Activated naive CD8-positive, alpha-beta T cell treated with anti-CD3 and anti-CD28 coated beads, Interleukin-2, amount 50 U/mL, for 16 hours (primary cell): ENCODE data around the gene CNKSR3.

ENCODE experiments used
- DNase-seq: peaks from one replicate; pipeline ENCODE4 v3.0.0-alpha.2; 2020; ENCODE audit warnings: low read depth, low spot score

The CNKSR3 gene

GRCh38 chr6:154479351-154479769 is 31.1 kb downstream of the CNKSR3 start:
- DNase-seq = no peak

GRCh38 chr6:154478701-154479060 is 31.8 kb downstream of the CNKSR3 start:
- DNase-seq = no peak

DNA sequence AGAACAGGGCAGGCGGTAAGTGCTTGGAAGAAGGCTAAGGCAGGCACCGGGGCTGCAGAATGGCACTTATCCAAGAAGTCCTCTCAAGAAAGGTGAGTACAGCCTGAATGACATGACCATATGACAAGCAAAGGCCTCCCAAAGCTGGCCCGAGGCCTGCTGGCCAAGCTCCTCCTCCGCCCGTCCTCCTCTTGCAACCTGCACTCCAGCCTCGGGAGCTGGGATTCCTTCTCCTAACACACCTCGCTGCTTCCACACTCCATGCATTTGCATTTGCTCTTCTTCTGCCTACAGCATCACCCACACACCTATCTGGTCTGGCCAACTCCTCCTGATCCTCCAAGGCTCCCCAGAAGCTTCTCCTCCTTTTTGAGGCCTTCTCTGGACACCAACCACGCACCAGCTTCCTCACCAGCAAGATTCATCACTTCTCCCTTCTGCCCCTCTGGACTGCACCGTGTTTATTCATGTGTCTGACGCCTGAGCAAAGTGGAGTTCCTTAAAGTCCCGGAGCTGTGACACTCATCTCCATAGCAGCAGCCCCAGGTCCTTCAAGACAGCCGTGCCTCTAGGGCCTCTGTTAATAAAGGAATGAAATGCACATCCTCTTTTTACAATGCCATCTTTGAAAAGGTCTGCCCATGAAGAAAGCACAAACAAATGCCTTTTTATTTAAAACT is 32.3 kb downstream of the CNKSR3 start:
- no peak for DNase-seq

GRCh38 chr6:154476494-154476893 is 34.0 kb downstream of the CNKSR3 start:
- DNase-seq = no peak

GRCh38 chr6:154474648-154475428 is 35.6 kb downstream of the CNKSR3 start:
- no peak for DNase-seq

- no peak for DNase-seq
Observed at GRCh38 chr6:154473324-154473723, 37.2 kb downstream of the CNKSR3 start.

- DNase-seq = no peak
Observed at GRCh38 chr6:154471609-154472362, 38.7 kb downstream of the CNKSR3 start.

DNA sequence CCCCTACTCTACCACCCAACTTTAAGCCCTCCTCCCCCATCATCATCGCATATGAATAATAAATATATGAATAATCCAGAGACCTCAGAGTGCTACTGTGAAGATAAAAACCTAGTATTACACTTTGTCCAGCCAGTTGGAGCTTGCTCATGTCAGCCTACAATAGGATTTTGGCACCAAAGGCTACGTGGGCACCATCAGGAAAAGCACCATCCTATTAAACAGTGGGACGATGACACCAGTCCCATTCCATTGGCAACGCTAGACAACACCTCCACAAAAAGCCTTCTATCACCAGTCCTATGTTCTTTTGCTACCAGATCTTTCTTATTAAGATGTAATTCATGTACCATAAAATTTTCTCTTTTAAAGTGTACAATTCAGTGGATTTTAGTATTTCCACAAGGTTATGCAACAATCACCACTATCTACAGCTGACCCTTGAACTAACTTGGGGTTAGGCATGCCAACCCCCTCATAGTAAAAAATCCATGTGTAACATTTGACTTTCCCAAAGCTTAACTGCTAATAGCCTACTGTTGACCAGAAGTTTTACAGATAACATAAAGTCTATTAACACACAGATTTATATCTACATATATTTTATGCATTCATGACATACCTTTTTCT is 41.1 kb downstream of the CNKSR3 start:
- DNase-seq = no peak

DNA sequence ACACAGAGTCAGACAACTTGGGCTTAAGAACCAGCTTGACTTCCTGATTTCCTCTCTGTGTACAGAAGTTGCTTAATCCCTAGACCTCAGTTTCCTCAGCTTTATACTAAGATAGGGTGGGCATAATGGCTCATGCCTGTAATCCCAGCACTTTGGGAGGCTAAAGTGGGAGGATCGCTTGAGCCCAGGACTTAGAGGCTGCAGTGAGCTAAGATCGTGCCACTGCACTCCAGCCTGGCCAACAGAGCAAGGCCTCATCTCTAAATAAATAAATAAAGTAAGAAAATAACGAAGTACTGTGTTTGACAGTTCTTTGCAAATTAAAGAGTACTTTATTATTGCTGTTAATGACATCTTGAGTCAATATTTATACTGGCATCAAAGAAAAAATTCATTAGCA is 41.7 kb downstream of the CNKSR3 start:
- DNase-seq = no peak

- no peak for DNase-seq
Observed at GRCh38 chr6:154466971-154467679, 43.4 kb downstream of the CNKSR3 start.

DNA sequence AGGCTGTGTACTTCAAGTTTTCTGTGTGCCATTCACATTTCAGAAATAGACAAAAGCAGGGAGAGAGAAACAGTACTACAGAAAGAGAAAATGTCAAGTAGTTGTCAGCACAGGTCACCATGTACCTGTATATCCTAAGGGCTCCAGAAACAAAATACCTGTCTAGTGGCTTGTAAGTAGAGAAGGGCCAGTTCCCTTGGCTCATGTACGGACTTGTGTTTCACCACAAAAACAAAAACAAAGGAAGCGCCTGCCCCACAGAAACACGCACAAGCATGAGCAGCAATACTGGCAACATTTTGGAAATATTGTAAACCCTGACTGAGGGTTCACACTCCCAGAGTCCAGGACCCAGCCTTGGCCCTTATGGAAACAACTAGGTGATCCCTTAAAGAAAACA is 44.3 kb downstream of the CNKSR3 start:
- DNase-seq = no peak

- no peak for DNase-seq
Observed at GRCh38 chr6:154463573-154464419, 46.7 kb downstream of the CNKSR3 start.

GRCh38 chr6:154462425-154462824 is 48.1 kb downstream of the CNKSR3 start:
- DNase-seq = no peak

DNA sequence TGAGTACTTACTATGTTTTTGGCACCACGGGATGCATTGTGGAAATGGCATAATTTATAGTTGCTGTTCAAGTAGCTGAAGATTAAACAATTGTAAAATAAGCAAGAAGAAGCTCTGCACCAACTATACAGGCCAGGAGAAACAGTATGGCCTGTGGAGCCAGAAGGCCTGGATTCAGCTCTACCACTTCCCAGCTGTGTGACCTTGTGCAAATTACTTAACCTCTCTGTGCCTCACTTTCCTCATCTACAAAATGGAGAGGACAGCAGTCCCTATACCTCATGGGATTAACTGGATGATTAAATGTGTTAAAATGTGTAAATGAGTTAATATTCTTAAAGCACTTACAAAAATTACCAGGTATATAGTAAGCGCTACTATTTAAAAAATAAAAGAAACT is 49.1 kb downstream of the CNKSR3 start:
- no peak for DNase-seq

GRCh38 chr6:154460306-154461071 is 50.0 kb downstream of the CNKSR3 start:
- DNase-seq = no peak

GRCh38 chr6:154459513-154459912 is 51.0 kb downstream of the CNKSR3 start:
- no peak for DNase-seq

DNA sequence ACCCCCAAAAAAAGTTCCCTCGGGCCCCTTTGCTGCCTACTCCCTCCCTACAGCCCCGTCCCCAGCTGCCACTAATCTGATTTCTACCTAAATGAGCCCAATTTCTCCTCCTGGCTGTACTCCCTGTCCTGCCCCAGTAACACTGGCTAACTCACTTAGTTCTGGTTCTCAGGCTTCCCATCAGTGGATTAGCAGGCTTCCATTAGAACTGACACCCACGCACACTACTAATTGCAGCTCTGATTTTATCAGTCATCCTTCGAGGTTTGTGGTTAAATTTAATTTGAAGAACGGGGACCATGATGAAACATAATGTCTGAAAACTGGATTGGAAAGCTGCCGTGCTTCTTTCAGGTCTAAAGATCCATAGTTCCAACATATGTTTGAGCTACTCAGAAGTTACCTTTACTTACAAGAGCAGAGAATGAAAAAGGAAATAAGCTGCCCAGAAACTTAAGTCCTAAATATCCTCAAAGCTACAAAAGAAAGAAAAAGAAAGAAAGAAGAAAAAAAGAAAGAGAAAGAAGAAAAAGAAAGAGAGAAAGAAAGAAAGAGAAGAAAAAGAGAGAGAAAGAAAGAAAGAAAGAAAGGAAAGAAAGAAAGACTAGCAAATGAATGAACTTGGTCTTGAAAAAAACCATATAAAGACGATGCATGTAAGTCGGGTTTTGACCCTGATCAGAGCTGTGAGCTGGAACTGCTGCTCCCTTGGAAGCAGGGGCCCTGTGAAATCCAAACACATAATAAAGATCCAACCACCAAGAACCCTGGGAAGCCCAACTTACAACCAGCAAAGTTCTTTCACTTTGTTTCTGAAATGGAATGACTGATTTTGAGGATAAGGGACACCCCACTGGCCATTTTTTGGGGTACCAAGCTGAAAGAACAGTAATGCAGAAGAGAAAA is 51.7 kb downstream of the CNKSR3 start:
- DNase-seq = no peak

GRCh38 chr6:154457881-154458284 is 52.6 kb downstream of the CNKSR3 start:
- DNase-seq = no peak
